Measurements from ENCODE around the gene TERT. TPM values are rescaled to one million over a fixed set of nuclear protein-coding genes. Genes with fewer than 3 reads are reported as not detected.

TERT gene
- total RNA-seq, 4 donors from 2014 or later: not detected

DNA sequence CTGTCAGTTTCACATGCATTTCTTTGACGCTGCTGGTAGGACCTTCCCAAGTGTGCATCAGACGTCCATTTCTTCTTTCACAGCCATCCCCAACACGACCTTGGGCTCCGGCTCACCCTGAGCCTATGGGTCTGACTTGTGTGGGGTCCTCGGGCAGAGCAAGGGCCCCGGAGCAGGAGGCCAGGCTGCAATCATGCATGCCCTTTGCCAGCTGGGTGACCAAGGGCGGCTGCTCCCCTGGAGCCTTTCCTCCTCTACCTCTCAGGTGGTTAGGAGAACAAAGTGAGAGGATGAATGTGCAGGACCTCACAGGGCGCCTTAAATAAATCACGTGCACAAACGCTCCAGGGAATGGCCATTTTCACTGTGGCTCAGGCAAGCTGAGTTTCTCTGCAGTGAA lies 33.2 kb downstream of the TERT start:
- in situ Hi-C loops (cut with MboI; ENCODE audit: low pct_ligation_motif_present in 1 of 4, low pct_unique_long_range_greater_than_20kb in 1 of 4, low sequenced_read_pairs in 3 of 4): no loop called here
- Histone ChIP-seq H3K27ac (no peak overlapping the region), H3K4me3 (no peak overlapping the region), H3K36me3 (no peaks in the 10 kb centered on the region), H3K9me3 (no peaks in the 10 kb centered on the region), H3K4me1 (no peaks in the 10 kb centered on the region), H3K27me3 (no peaks in the 10 kb centered on the region)
- DNase-seq: no peak
- TF ChIP-seq POLR2AphosphoS5 (IDR thresholded peaks at IDR 0.05): no peak
- TF ChIP-seq POLR2A (IDR thresholded peaks at IDR 0.05): no peak
- no peak for TF ChIP-seq EP300 (IDR thresholded peaks at IDR 0.05; ENCODE audit: low read depth)
- TF ChIP-seq, protein P1, sequence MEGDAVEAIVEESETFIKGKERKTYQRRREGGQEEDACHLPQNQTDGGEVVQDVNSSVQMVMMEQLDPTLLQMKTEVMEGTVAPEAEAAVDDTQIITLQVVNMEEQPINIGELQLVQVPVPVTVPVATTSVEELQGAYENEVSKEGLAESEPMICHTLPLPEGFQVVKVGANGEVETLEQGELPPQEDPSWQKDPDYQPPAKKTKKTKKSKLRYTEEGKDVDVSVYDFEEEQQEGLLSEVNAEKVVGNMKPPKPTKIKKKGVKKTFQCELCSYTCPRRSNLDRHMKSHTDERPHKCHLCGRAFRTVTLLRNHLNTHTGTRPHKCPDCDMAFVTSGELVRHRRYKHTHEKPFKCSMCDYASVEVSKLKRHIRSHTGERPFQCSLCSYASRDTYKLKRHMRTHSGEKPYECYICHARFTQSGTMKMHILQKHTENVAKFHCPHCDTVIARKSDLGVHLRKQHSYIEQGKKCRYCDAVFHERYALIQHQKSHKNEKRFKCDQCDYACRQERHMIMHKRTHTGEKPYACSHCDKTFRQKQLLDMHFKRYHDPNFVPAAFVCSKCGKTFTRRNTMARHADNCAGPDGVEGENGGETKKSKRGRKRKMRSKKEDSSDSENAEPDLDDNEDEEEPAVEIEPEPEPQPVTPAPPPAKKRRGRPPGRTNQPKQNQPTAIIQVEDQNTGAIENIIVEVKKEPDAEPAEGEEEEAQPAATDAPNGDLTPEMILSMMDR (IDR thresholded peaks at IDR 0.05): no peak
- 90% methylated on average over 10 of the region's 10 CpGs; no CpG with 5 or more reads in 1 of the 2 donors for WGBS, 2 donors (ENCODE audit: low coverage in 1 of 2)
- intact Hi-C loops (cut with DNase I; ENCODE audit: low total_unique reads): no loop called here

DNA sequence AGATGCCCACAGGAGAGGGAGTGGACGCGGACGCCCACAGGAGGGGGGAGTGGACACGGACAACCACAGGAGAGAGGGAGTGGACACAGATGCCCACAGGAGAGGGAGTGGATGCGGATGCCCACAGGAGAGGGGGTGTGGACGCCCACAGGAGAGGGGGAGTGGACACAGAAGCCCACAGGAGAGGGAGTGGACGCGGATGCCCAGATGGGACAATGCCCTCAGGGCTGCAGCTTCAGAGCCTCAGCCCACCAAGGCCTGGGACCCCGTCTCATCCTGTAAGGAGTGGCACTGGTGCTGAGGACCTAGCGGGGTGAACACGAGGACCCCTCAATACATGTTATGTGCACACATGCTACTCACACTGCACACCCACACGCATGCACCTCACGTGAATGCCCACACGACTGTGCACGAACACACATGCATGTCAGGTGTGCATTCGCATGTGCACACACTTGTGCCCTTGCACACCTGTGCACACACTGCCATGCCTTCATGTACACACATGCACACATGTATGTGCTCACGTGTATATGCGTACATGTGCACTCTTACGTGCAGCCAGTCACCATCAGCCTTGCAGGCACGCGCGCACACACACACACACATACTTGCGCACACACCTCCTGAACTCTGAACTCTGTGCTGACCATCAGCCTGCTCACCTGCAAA lies 34.9 kb downstream of the TERT start:
- DNase-seq: no peak
- no peak for TF ChIP-seq POLR2A (IDR thresholded peaks at IDR 0.05)
- TF ChIP-seq POLR2AphosphoS5 (IDR thresholded peaks at IDR 0.05): no peak
- TF ChIP-seq, protein P1 (IDR thresholded peaks at IDR 0.05): no peak
- no peak for TF ChIP-seq EP300 (IDR thresholded peaks at IDR 0.05; ENCODE audit: low read depth)
- no peak overlapping the region for H3K4me3 ChIP-seq
- WGBS, 2 donors (ENCODE audit: low coverage in 1 of 2): 82 to 95% methylated on average over 7 to 23 of the region's 23 CpGs
- intact Hi-C loops (cut with DNase I; ENCODE audit: low total_unique reads) (no loop called here), in situ Hi-C loops (cut with MboI; ENCODE audit: low pct_ligation_motif_present in 1 of 4, low pct_unique_long_range_greater_than_20kb in 1 of 4, low sequenced_read_pairs in 3 of 4) (no loop called here)
- H3K27me3 ChIP-seq: no peaks in the 10 kb centered on the region
- no peaks in the 10 kb centered on the region for H3K4me1 ChIP-seq
- H3K27ac ChIP-seq: no peak overlapping the region
- H3K36me3 ChIP-seq: no peaks in the 10 kb centered on the region
- no peaks in the 10 kb centered on the region for H3K9me3 ChIP-seq

- Histone ChIP-seq H3K4me3 (no peak overlapping the region), H3K27ac (no peak overlapping the region), H3K27me3 (no peaks in the 10 kb centered on the region), H3K9me3 (no peaks in the 10 kb centered on the region), H3K4me1 (no peaks in the 10 kb centered on the region), H3K36me3 (no peaks in the 10 kb centered on the region)
- in situ Hi-C loops (cut with MboI; ENCODE audit: low pct_ligation_motif_present in 1 of 4, low pct_unique_long_range_greater_than_20kb in 1 of 4, low sequenced_read_pairs in 3 of 4) (no loop called here), intact Hi-C loops (cut with DNase I; ENCODE audit: low total_unique reads) (no loop called here)
- no peak for TF ChIP-seq POLR2AphosphoS5 (IDR thresholded peaks at IDR 0.05)
- TF ChIP-seq POLR2A (IDR thresholded peaks at IDR 0.05): no peak
- TF ChIP-seq EP300 (IDR thresholded peaks at IDR 0.05; ENCODE audit: low read depth): no peak
- TF ChIP-seq, protein P1 (IDR thresholded peaks at IDR 0.05): no peak
- DNase-seq: no peak
- 81% methylated on average over 12 of the region's 13 CpGs; no CpG with 5 or more reads in 1 of the 2 donors for WGBS, 2 donors (ENCODE audit: low coverage in 1 of 2)
These were observed 37.0 kb downstream of the TERT start for GRCh38 chr5:1257841-1258240.

GRCh38 chr5:1257363-1257762 lies 37.5 kb downstream of the TERT start:
- H3K9me3 ChIP-seq: no peaks in the 10 kb centered on the region
- DNase-seq: no peak
- in situ Hi-C loops (cut with MboI; ENCODE audit: low pct_ligation_motif_present in 1 of 4, low pct_unique_long_range_greater_than_20kb in 1 of 4, low sequenced_read_pairs in 3 of 4) (no loop called here), intact Hi-C loops (cut with DNase I; ENCODE audit: low total_unique reads) (no loop called here)
- TF ChIP-seq POLR2A (IDR thresholded peaks at IDR 0.05) (no peak), POLR2AphosphoS5 (IDR thresholded peaks at IDR 0.05) (no peak), EP300 (IDR thresholded peaks at IDR 0.05; ENCODE audit: low read depth) (no peak)
- TF ChIP-seq, protein P1 (IDR thresholded peaks at IDR 0.05): no peak
- H3K27ac ChIP-seq: no peak overlapping the region
- H3K4me3 ChIP-seq: no peak overlapping the region
- H3K36me3 ChIP-seq: no peaks in the 10 kb centered on the region
- H3K27me3 ChIP-seq: no peaks in the 10 kb centered on the region
- 82% methylated on average over 17 of the region's 17 CpGs; no CpG with 5 or more reads in 1 of the 2 donors for WGBS, 2 donors (ENCODE audit: low coverage in 1 of 2)
- H3K4me1 ChIP-seq: no peaks in the 10 kb centered on the region
